H1 (cell line): Measurements from ENCODE around the gene GRXCR2. TPM values are rescaled to one million over a fixed set of nuclear protein-coding genes. Genes with fewer than 3 reads are reported as not detected.

Experiments used
- CTCF ChIA-PET: fragments of 300-600 bp; sonication (Branson Sonifier 250); formaldehyde crosslinking; loops from one replicate; lab custom pipeline; 2021; ENCODE audit not compliant: partially characterized antibody; lab: Charles Lee
- POLR2A ChIA-PET: fragments of 300-600 bp; sonication (Branson Sonifier 250); formaldehyde crosslinking; loops from one replicate; lab custom pipeline; 2021; ENCODE audit warnings: inconsistent platforms; ENCODE audit not compliant: partially characterized antibody; lab: Charles Lee
- DNase-seq, 2 experiments: peaks; one replicate each; pipeline versions ENCODE4 v3.0.0 to v3.0.0-alpha.2; 2010 to 2022; ENCODE audit warnings: low spot score in 2 of 2, low read depth in 1 of 2, mixed read lengths in 1 of 2
- FAIRE-seq: peaks from 2 replicates; lab custom pipeline; 2011; peaks lifted over from hg19 to GRCh38; lab: Jason Lieb, UNC
- H2AFZ ChIP-seq: 2 replicates; pipeline ENCODE4 v1.8.1; 2012; ENCODE audit warnings: low read length, inconsistent platforms
- H2AK5ac ChIP-seq: 2 replicates; pipeline ENCODE4 v1.6.1; 2013; ENCODE audit warnings: low read depth, low read length
- H2BK120ac ChIP-seq: replicated peaks from 2 replicates; pipeline ENCODE3; 2013; ENCODE audit warnings: low read depth, low read length, inconsistent platforms
- H2BK12ac ChIP-seq: 2 replicates; pipeline ENCODE4 v1.6.1; 2013; ENCODE audit warnings: low read depth, low read length
- H2BK15ac ChIP-seq: 2 replicates; pipeline ENCODE4 v1.6.1; 2013; ENCODE audit warnings: low read length
- H2BK20ac ChIP-seq: 2 replicates; pipeline ENCODE4 v1.6.1; 2013; ENCODE audit warnings: low read length
- H2BK5ac ChIP-seq: 2 replicates; pipeline ENCODE4 v1.6.1; 2013; ENCODE audit warnings: low read depth, low read length
- H3K14ac ChIP-seq: 2 replicates; pipeline ENCODE4 v1.6.1; 2013; ENCODE audit warnings: inconsistent platforms; ENCODE audit not compliant: insufficient read length
- H3K18ac ChIP-seq: 2 replicates; pipeline ENCODE4 v1.6.1; 2013; ENCODE audit warnings: low read length; ENCODE audit errors: extremely low read depth
- H3K23ac ChIP-seq: 2 replicates; pipeline ENCODE4 v1.6.1; 2013; ENCODE audit warnings: inconsistent platforms; ENCODE audit not compliant: insufficient read length
- H3K23me2 ChIP-seq: 2 replicates; pipeline ENCODE4 v1.6.1; 2013; ENCODE audit warnings: low read depth, low read length
- H3K27ac ChIP-seq: 2 replicates; pipeline ENCODE4 v1.6.1; 2011; ENCODE audit warnings: low read depth, low read length, inconsistent platforms
- H3K27me3 ChIP-seq, 4 experiments: replicated peaks in 1 of 4; 1 replicate in 1 of 4; 2 replicates in 3 of 4; pipeline versions ENCODE4 v1.6.1 to v1.8.1; 2011 to 2013; ENCODE audit warnings: low read length in 3 of 4, mild to moderate bottlenecking in 3 of 4, inconsistent platforms in 2 of 4, mixed read lengths in 2 of 4, moderate library complexity in 1 of 4; ENCODE audit not compliant: control insufficient read depth in 3 of 4, insufficient read depth in 3 of 4; ENCODE audit errors: extremely low read depth in 1 of 4
- H3K36me3 ChIP-seq, 4 experiments: 2 replicates each; pipeline versions ENCODE4 v1.6.1 to v1.8.1; 2011 to 2013; ENCODE audit warnings: mild to moderate bottlenecking in 4 of 4, low read length in 3 of 4, moderate library complexity in 2 of 4, control low read depth in 1 of 4, inconsistent platforms in 1 of 4; ENCODE audit not compliant: insufficient read depth in 4 of 4, control insufficient read depth in 2 of 4
- H3K4ac ChIP-seq: replicated peaks from 2 replicates; pipeline ENCODE3; 2013; ENCODE audit warnings: low read length, low read depth, mixed read lengths, inconsistent platforms; ENCODE audit not compliant: insufficient read length
- H3K4me1 ChIP-seq, 4 experiments: replicated peaks in 1 of 4; 1 replicate in 1 of 4; 2 replicates in 3 of 4; pipeline versions ENCODE4 v1.6.1 to v1.8.1; 2011 to 2013; ENCODE audit warnings: low read length in 3 of 4, inconsistent platforms in 2 of 4, mixed read lengths in 1 of 4; ENCODE audit not compliant: insufficient read depth in 4 of 4, control insufficient read depth in 3 of 4
- H3K4me2 ChIP-seq, 2 experiments: 2 replicates each; pipeline versions ENCODE4 v1.6.1 to v1.8.1; 2011 to 2013; ENCODE audit warnings: low read depth in 2 of 2, low read length in 2 of 2, control low read depth in 1 of 2, inconsistent platforms in 1 of 2, mild to moderate bottlenecking in 1 of 2; ENCODE audit not compliant: insufficient read depth in 1 of 2
- H3K4me3 ChIP-seq, 4 experiments: fragments of 200-600, 300-600 bp in 1 of 4; sonication (generic), shearing (Covaris generic), sonication (Bioruptor Twin) in 1 of 4; 2 replicates each; pipeline versions ENCODE4 v1.5.1 to v1.8.1; 2011 to 2016; ENCODE audit warnings: low read length in 4 of 4, low read depth in 3 of 4, control low read depth in 2 of 4, inconsistent platforms in 2 of 4, mild to moderate bottlenecking in 2 of 4, mixed read lengths in 1 of 4, moderate library complexity in 1 of 4; ENCODE audit not compliant: insufficient read depth in 2 of 4; ENCODE audit errors: extremely low read depth in 1 of 4
- H3K56ac ChIP-seq: replicated peaks from 2 replicates; pipeline ENCODE3; 2013; ENCODE audit warnings: low read depth, mild to moderate bottlenecking, mixed read lengths, low read length, inconsistent platforms; ENCODE audit not compliant: insufficient read length
- H3K79me1 ChIP-seq: 2 replicates; pipeline ENCODE4 v1.6.1; 2013; ENCODE audit warnings: low read depth, low read length, control low read depth
- H3K79me2 ChIP-seq, 2 experiments: 2 replicates each; pipeline versions ENCODE4 v1.6.1 to v1.8.1; 2012 to 2013; ENCODE audit warnings: low read length in 2 of 2, mild to moderate bottlenecking in 2 of 2, inconsistent platforms in 1 of 2; ENCODE audit not compliant: insufficient read depth in 2 of 2, control insufficient read depth in 1 of 2
- H3K9ac ChIP-seq, 4 experiments: replicated peaks in 1 of 4; 1 replicate in 1 of 4; 2 replicates in 3 of 4; pipeline versions ENCODE4 v1.6.1 to v1.8.1; 2011 to 2013; ENCODE audit warnings: low read depth in 3 of 4, low read length in 3 of 4, control low read depth in 2 of 4, mild to moderate bottlenecking in 2 of 4, moderate library complexity in 2 of 4, inconsistent platforms in 1 of 4; ENCODE audit errors: extremely low read depth in 1 of 4
- H3K9me3 ChIP-seq, 2 experiments: 2 replicates each; pipeline versions ENCODE4 v1.6.1 to v1.8.1; 2012 to 2013; ENCODE audit warnings: mild to moderate bottlenecking in 2 of 2, moderate library complexity in 2 of 2, control low read depth in 1 of 2, inconsistent platforms in 1 of 2, low read depth in 1 of 2, low read length in 1 of 2, mixed read lengths in 1 of 2; ENCODE audit not compliant: insufficient read depth in 2 of 2
- H4K20me1 ChIP-seq, 2 experiments: replicated peaks in 1 of 2; 2 replicates each; pipeline versions ENCODE3 to v1.8.1; 2011 to 2013; ENCODE audit warnings: inconsistent platforms in 2 of 2, low read length in 2 of 2, mild to moderate bottlenecking in 1 of 2; ENCODE audit not compliant: insufficient read depth in 2 of 2, control insufficient read depth in 1 of 2
- H4K5ac ChIP-seq: 2 replicates; pipeline ENCODE4 v1.6.1; 2013; ENCODE audit warnings: low read length, low read depth, mixed read lengths, inconsistent platforms; ENCODE audit not compliant: insufficient read length
- H4K8ac ChIP-seq: 2 replicates; pipeline ENCODE4 v1.8.0; 2013; ENCODE audit warnings: mild to moderate bottlenecking, moderate library complexity, low read length, inconsistent platforms; ENCODE audit not compliant: insufficient read depth; ENCODE audit errors: extremely low read depth
- H4K91ac ChIP-seq: replicated peaks from 2 replicates; pipeline ENCODE3; 2013; ENCODE audit warnings: low read length, mixed read lengths, inconsistent platforms; ENCODE audit not compliant: insufficient read length
- SAP30 ChIP-seq: fragments of 300-600 bp; sonication (generic); IDR thresholded peaks from 2 replicates; pipeline ENCODE4 v1.7.1; 2012; ENCODE audit warnings: low read length, moderate library complexity, mild to moderate bottlenecking, inconsistent platforms; ENCODE audit not compliant: insufficient read depth, insufficient replicate concordance
- WGBS, 2 experiments: shearing (Covaris generic) in 1 of 2; methylation state at CpG; one replicate each; pipeline versions ENCODE4 v1.1.6 to v1.1.7; 2013 to 2015; ENCODE audit warnings: low lambda C conversion rate in 2 of 2, mixed read lengths in 2 of 2, inconsistent platforms in 1 of 2, low coverage in 1 of 2, missing lambda C conversion rate in 1 of 2; ENCODE audit not compliant: insufficient replicate concordance in 2 of 2, insufficient coverage in 1 of 2, insufficient read length in 1 of 2; ENCODE audit errors: extremely low coverage in 1 of 2, missing lambda C conversion rate in 1 of 2; 5-methylcytosine and 5-hydroxymethylcytosine counted together
- polyA plus RNA-seq, 7 experiments: library from polyadenylated mRNA; depleted of rRNA in 3 of 7; stranded (reverse) in 5 of 7; unstranded in 2 of 7; fragments of >200 nt in 5 of 7; fragments of 200-250 nt in 2 of 7; gene quantifications; 1 replicate in 5 of 7; 2 replicates in 1 of 7; 4 replicates in 1 of 7; pipeline versions ENCODE4 v1.2.1 to v1.2.3, GENCODE V29; 2011 to 2013; ENCODE audit warnings: missing spikeins in 2 of 7, mixed read lengths in 2 of 7
- total RNA-seq: library from RNA; stranded (reverse); fragmentation: NEBNext Ultra II Directional; extraction: Animal tissue kit (Norgen Biotek cat#: 25700); gene quantifications from 2 replicates; pipeline ENCODE4 v1.2.1, GENCODE V29; 2021

GRXCR2 gene
- total and polyA plus RNA-seq, 2 of the 8 experiments (the other 6 are each of a cell fraction or from before 2014, with no cell fraction given), result not detected

GRCh38 chr5:145903867-145904266, 31.1 kb upstream of the GRXCR2 start:
- Histone ChIP-seq H3K79me1 (no peaks in the 10 kb centered on the region), H3K23me2 (no peaks in the 10 kb centered on the region), H3K4me2 (no peak overlapping the region), H2BK20ac (no peak overlapping the region), H3K27me3 (no peaks in the 10 kb centered on the region), H2BK5ac (no peak overlapping the region), H3K79me2 (no peaks in the 10 kb centered on the region), H2AK5ac (no peak overlapping the region), H2AFZ (no peak overlapping the region), H2BK15ac (no peak overlapping the region), H3K4me3 (no peak overlapping the region), H2BK120ac (no peak overlapping the region), H3K18ac (no peak overlapping the region), H4K91ac (no peak overlapping the region), H3K36me3 (no peaks in the 10 kb centered on the region), H4K5ac (no peak overlapping the region), H3K4me1 (no peaks in the 10 kb centered on the region), H3K23ac (no peak overlapping the region), H3K27ac (no peak overlapping the region), H3K9me3 (no peaks in the 10 kb centered on the region), H4K8ac (no peak overlapping the region), H3K9ac (no peak overlapping the region), H3K4ac (no peak overlapping the region), H2BK12ac (no peak overlapping the region), H3K14ac (no peak overlapping the region), H4K20me1 (no peaks in the 10 kb centered on the region), H3K56ac (no peak overlapping the region)
- no peak for TF ChIP-seq SAP30
- ChIA-PET CTCF (interaction anchor here (0.6 to 6.4 kb wide), 15 partner anchors 8 to 151 kb away, joined by 3 to 49 read pairs (median 4); no protein-coding TSS in a partner anchor), POLR2A (no interaction called here)
- FAIRE-seq (no peak), DNase-seq (no peak)
- 88% methylated on average over 3 of the region's 3 CpGs; no CpG with 5 or more reads in 1 of the 2 experiments for WGBS, 2 experiments
